Measurements from ENCODE around the gene DOC2B.
"Not testable (repeated sequence)": the region's sequence is repeated elsewhere in the genome, so short reads cannot be mapped to it uniquely, and the experiment has no call there.

DOC2B gene

GRCh38 chr17:187130-187529 lies 5.7 kb upstream of the DOC2B start:
- DNase-seq, result no peak

DNA sequence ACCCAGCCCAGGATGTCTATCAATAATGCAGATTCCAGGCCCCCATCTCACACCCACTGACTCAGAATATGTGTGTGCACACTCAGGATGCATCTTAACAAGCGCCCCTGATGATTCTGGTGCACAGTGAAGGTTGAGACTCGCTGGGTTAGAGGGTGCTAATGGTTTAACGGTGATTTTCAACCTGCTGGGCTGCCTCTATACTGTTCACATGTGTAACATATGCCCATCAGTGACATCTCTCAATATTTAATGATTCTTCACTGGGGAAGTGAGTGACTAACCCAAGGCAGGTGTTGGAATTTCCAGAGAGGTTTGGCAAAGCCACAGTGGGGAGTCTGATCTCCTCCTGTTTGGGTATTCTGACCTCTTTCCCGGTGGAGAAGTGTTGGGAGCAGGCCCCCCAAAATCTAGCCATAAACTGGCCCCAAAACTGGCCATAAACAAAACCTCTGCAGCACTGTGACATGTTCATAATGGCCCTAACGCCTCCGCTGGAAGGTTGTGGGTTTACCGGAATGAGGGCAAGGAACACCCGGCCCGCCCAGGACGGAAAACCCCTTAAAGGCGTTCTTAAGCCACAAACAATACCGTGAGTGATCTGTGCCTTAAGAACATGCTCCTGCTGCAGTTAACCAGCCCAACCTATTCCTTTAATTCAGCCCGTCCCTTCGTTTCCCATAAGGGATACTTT lies 4.1 kb upstream of the DOC2B start:
- no peak for DNase-seq

DNA sequence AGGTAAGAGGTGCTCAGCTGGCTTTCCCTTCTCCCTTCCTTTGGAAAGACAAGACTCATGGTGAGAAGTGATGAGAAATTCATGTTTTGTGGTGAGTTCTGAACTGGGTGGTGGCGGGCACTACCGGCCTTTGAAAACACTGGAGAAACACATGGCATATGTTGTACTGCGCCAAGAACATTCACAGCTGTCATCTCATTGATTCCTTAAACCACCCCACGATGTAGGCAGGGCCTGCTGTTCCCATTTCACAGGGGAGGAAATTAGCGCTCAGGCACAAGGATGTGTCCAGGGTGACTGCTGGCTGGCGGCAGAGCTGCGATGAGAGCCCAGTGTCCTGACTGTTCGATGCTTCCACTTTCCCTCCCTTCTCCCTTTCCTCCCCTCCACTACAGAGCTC lies 1.6 kb upstream of the DOC2B start:
- DNase-seq, result no peak

DNA sequence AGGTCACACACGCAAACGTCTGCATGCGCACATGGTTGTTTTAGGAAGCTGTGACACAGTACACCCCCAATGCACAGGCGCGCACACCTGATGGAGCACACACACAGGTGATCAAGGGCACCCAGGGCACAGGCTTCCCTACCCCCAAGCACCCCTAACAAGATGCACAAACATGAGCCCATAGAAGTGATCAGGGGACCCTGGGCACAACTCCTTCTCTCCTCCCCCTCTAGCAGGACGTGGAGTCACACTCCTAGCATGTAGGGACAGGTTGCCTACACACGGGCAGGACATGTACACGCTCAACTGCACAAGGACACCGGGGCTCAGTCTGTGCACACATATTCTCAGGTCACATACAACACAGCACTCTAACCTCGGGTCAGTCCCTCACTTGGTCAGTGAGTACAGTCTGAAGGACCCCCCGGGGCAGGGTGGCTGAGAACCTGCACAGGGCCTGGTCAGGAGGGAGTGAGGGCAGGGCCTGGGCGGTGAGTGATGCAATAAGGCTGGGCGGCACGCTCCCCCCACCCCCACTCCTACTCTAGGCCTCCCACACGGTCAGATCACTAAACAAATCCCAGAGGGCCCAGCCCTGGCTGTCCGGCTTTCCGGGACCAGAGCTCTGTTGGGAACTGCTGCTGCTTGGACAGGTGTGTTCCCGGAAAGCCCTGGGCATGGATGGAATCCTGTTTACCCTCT lies 751 bp upstream of the DOC2B start:
- no peak for DNase-seq

- DNase-seq, result no peak
Measured at GRCh38 chr17:180381-181244, 837 bp downstream of the DOC2B start.

DNA sequence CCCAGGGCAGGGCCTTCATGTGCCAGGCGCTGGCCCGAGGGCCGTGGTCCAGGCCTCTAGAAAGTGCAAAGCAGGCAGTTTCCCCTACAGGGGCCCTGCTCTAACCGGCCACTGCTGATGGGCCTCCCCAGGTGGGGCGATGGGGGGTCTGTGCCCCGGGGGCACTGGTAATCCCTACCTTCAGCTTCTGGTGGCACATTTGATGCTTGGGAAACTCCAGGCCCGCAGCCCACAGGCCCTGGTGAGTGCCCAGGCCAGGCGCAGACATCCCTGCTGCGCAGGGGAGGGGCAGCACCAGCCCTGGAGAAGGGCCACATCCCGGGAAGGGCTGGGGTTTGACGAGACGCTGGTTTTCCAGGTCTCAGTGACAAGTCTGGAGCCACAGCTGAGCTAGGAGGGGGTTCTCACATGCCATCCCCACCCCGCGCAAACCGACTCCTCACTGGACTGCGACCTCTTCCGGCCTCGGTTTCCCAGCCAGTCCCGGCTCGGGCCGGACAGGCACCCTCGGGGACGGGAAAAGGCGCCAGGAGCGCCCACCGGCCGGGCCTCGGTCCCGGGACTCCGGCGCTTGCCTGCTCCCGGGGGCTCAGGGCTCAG lies 1.6 kb downstream of the DOC2B start:
- DNase-seq, result no peak

DNA sequence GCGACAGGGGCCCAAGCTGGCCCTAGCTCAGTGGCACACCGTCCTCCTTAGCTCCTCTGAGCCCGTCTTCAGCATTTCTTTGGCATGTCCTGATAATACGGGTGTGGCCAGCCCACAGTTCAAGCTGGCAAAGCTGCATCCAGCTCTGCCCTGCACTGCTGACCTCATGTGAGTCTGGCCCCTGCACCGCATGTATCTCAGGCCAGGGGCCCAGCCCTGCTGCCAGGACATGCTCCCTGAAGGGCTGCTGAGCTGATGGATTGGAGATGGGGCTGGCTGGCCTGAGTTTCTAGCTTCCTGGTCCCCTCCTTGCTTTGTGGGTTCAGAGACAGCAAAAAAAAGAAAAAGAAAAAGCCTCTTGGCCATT lies 2.4 kb downstream of the DOC2B start:
- no peak for DNase-seq

GRCh38 chr17:178292-179065 lies 3.0 kb downstream of the DOC2B start:
- DNase-seq, result no peak

- no peak for DNase-seq
Measured at GRCh38 chr17:177762-178161, 3.7 kb downstream of the DOC2B start.

DNA sequence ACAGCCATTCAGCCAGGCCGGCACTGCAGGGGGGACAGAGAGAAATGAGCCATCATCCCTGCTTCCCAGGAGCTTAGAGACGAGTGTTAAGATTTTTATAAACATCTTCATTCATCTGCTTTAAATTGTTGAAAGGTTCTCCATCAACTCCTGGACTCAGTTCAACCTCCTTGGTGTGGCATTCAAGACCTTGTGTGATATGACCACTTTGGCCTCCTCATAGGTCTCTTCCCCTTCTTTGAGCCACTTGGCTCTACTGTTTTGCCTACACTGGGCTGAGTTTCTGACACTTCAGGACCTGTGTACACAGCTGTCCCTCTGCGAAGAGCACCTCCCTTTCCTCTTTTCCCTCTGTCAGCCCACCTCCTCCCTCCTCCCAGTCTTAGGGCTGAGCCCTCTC lies 4.3 kb downstream of the DOC2B start:
- no peak for DNase-seq

- no peak for DNase-seq
Measured at GRCh38 chr17:173166-173911, 8.1 kb downstream of the DOC2B start.

DNA sequence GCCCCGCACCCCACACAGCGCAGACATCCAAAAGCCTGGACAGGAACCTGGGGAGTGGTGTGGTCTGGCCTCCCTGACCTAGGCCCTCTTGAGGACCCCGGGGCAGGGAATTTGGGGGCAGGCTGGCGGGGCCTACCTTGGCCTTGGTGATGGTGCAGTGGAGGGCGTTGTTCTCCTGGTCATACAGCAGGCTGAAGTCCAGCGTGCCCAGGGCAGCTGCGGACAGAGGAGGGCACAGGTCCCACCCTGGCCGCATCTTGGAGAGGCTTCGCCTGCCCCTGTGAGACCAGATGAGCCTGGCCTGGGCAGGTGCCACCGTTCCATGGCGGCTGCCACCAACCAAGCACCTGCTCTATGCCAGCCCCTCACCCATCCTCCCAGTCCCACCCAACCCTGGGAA lies 9.0 kb downstream of the DOC2B start:
- DNase-seq, result no peak

GRCh38 chr17:171871-172270 lies 9.6 kb downstream of the DOC2B start:
- DNase-seq, result no peak

DNA sequence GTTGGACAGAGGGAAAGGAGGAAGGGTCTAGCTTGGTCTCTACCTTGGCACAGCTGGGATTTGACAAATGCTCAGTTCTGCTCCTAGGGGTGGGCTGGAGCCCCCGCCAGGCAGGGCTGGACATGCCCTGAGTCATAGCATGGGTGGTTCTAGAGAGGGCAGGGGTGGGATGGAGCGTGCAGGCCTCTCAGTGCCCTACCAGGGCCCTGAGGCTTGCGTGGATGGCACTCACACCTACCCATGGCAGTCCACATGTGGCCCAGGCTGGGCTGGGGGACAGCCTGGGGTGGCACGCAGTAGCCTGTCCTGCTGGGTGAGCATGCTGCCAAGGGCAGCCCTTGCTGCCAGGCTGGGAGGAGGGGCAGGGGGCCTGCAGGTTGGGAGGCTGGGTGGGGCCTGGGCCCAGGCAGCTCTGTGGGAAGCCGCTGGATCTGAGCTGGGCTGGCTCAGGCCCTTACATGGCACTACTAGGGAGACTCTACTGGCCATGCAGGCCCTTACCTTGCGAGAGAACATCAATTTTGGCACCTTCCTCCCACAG lies 11.2 kb downstream of the DOC2B start:
- no peak for DNase-seq

DNA sequence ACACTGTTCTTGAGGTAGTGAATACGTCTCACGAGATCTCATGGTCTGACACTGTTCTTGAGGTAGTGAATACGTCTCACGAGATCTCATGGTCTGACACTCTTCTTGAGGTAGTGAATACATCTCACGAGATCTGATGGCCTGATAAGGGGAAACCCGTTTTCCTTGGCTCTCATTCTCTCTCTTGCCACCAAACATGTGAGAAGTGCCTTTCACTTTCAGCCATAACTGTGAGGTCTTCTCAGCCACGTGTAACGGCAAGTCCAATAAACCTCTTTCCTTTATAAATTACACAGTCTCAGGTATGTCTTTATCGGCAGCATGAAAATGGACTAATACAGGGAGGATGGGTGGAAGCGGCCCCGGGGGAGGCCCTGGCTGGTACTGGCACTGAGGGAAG lies 12.8 kb downstream of the DOC2B start:
- DNase-seq, result not testable (repeated sequence)

DNA sequence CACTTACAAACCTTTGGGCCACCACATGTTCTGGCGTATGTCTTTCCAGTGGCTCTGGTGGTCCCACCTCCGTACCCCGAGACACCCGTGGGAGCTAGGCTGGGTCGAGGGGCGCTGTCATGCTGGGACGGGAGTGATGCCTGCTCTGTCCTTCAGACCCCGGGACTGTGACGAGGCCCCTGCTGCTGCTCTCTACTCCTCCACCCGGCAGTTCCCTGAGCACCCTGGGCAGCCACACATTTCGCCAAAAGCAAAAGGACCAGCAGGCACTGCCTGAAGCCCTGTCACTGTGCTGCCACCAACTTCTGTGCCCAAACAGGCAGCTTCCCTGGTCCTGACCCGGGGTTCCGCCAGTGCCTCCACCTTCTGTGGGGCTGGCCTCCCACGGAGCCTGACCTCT lies 15.5 kb downstream of the DOC2B start:
- DNase-seq, result no peak

DNA sequence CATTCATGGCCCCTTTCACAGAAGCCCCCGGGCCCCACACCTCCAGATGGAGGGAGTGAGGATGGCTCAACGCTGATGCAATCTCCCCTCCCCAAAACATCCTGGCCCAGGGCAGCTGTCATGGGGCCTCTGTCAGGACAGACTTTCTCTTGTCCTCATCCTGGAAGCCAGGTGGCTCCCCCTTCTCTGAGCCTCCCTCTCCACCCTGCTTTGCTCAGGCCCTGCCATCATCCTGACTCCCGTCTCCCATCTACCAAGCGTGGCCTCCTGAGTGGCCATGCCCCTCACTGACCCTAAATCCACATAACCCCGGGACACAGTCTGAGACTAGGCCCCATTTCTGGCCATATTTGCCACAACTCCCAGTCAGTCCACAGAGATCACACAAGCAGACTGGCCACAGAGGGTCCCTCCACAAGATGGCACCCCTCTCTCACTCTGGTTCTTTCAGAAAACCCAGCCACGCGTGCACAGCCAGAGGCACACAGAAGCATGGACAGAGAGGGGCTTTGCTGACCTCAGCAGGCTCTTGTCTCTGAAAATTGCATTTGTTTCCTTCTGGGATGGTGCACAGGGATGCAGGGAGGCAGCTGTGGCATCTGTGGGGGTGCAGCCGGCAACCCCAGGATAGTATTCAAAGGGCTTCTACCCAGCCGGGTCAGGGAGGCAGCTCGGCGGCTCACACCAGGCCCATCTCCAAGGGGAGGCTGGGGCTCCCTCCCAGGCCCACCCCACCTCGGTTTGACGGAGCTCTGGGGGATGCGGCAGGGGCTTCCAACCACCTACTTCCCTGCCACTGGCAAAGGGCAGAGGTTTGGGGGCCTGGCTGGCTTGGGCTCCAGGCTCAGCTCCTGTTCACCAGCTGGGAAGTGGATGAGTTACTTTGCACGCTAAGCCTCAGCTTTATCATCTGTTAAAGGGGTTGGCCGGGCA lies 16.9 kb downstream of the DOC2B start:
- no peak for DNase-seq

- DNase-seq, result no peak
Measured at GRCh38 chr17:163514-164098, 17.8 kb downstream of the DOC2B start.

DNA sequence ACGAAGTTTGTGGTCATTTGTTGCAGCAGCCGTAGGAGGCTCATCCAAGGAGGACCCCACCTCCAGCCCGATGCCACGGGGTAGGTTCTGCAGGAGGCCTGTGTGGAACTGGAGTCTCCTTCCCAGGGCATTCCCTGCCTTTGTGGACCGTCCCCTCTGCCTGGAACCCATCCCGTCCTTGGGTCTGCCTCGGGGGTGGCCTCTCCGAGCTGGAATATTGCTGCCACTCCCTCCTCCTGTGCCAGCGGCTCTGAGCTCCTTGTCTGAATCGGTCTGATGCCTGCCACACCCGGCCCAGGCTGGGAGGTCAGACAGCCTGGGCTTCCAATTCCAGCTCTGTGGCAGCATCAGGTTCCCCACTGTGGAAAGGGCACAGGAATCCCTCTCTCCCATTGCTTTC lies 18.8 kb downstream of the DOC2B start:
- DNase-seq, result no peak

DNA sequence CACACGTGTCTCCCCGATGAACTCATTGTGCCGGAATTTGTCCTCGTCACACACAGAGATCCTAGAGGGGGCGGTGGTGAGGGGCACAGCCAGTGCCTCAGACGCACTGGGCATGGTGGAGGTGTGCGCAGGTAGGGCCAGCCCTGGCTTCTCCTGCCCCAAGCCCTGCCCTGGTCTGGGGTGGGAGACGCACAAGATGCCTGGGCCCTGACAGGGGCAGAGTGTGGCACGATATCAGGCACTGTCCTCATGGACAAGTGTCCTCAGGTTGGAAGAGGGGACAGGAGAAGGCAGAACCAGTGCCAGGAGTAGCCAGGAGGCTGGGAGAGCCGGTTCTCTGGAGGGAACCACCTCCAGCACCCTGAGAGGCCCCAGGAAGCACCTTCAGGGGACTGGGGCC lies 20.0 kb downstream of the DOC2B start:
- DNase-seq, result no peak
